HG02588 (cell line): ENCODE results near the gene CDCA5.

ENCODE experiments used
- ATAC-seq: cut with Tn5 transposase; IDR thresholded peaks from one replicate; pipeline ENCODE4 v1.9.1; 2021; ENCODE audit warnings: mild to moderate bottlenecking, moderate library complexity; ENCODE audit not compliant: unreplicated experiment

Gene CDCA5

GRCh38 chr11:65047581-65048422 lies 36.0 kb downstream of the CDCA5 start:
- ATAC-seq: no peak

- ATAC-seq: no peak
Observed at GRCh38 chr11:65045728-65046127, 38.1 kb downstream of the CDCA5 start.

- ATAC-seq: no peak
Observed at GRCh38 chr11:65045061-65045460, 38.8 kb downstream of the CDCA5 start.

- ATAC-seq: no peak
Observed at GRCh38 chr11:65043881-65044501, 39.8 kb downstream of the CDCA5 start.

GRCh38 chr11:65042891-65043290 lies 40.9 kb downstream of the CDCA5 start:
- no peak for ATAC-seq

- ATAC-seq: peak; percentile 80
Observed at GRCh38 chr11:65040847-65041622, 42.8 kb downstream of the CDCA5 start, which contains the start of gene SAC3D1. TSS of gene SAC3D1 (plus strand) at chr11:65041210. CDS start at chr11:65041293, 83 bp downstream.

GRCh38 chr11:65040520-65040846 lies 43.4 kb downstream of the CDCA5 start:
- ATAC-seq: no peak

GRCh38 chr11:65036931-65037330 lies 46.9 kb downstream of the CDCA5 start:
- ATAC-seq: no peak

GRCh38 chr11:65035579-65035978 lies 48.3 kb downstream of the CDCA5 start:
- no peak for ATAC-seq

- no peak for ATAC-seq
Observed at GRCh38 chr11:65034423-65034822, 49.4 kb downstream of the CDCA5 start.

GRCh38 chr11:65032216-65032615 lies 51.6 kb downstream of the CDCA5 start:
- no peak for ATAC-seq
